HG03066 (cell line): ENCODE measurements around the gene ATP6V1F.

ENCODE experiments used
- ATAC-seq: cut with Tn5 transposase; IDR thresholded peaks from one replicate; pipeline ENCODE4 v1.9.1; 2021; ENCODE audit warnings: low read depth; ENCODE audit not compliant: unreplicated experiment

ATP6V1F gene

DNA sequence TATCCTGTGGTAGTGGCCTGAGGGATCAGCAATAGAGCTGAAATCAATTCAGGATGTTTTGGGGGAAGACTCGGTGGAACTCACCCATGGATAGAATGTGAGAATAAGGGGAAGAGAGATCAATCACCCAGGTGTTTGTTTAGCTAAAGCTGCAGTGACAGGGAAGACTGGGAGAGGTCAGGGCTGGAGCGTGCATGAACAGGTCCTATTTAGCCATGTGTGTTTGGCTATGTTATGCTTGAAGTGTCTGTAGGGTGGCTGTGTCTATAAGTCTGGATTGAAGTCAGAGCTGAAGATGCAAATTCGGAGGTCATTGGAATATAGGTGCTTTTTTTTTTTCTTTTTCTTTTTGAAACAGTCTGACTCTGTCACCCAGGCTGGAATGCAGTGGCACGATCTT lies 4.6 kb downstream of the ATP6V1F start:
- no peak for ATAC-seq

- ATAC-seq = no peak
Observed at GRCh38 chr7:128867842-128868623, 5.4 kb downstream of the ATP6V1F start.

DNA sequence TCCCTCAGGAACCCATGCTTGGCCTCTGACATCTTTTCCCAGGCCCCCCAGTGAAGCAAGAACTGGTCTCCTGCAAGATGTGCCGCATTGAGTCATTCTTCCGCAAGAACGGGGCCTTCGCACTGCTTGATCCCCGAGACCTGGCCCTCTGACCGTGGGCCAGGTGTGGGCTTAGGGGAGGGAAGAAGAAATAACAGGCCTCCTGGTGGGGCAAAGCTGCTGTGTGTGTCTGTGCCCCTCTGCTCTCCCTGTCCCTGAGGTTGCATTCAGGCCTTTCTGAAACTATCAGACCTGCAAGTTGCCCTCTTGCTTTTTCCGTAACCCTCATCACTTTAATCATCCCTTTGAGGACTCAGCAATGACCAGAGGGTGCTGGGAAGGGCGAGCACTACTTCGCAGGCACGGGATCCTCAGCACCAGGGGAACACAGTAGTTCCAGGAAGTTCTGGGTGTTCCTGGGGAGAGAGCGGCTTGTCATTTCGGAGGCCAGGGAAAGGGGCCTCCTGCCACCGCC lies 6.0 kb downstream of the ATP6V1F start:
- ATAC-seq = no peak

DNA sequence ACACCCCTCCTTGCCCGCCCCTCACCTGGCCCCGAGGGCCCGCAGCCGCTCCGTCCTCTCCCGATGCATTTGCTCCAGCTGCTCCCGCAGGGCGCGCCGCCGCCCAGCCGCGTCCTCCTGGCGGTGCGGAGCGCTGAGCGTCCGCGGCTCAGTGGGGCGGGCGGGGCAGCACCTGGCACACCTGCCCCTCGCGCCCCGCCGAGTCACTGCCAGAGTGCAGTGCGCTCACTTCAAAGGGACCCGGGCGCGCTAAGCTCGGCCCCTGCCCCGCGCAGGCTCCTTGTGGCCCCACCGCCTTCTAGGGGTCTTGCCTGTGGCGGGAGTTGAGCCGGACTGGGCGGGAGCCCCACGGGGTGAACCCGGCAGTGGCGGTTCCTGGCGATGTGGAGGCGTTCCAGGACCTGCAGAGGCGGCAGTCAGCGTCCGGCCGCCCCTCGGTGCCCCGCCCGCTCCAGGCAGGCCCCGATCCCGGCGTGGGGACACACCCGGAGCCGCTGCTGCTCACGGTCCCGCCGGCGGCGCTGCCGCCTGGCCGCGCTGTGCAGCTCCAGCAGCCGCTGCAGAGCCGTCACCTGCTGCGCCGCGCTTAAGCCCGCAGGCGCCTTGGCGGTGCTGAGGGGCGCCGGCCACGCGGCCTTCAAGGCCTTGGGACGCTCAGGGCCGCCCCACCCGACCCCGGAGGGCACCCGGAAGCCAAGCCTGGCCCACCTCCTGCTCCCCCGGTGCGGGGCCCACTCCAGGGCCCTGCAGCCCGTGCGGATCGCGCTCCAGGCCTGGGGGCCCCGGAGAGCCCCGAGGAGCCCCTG lies 6.7 kb downstream of the ATP6V1F start:
- peak; percentile 64 for ATAC-seq

DNA sequence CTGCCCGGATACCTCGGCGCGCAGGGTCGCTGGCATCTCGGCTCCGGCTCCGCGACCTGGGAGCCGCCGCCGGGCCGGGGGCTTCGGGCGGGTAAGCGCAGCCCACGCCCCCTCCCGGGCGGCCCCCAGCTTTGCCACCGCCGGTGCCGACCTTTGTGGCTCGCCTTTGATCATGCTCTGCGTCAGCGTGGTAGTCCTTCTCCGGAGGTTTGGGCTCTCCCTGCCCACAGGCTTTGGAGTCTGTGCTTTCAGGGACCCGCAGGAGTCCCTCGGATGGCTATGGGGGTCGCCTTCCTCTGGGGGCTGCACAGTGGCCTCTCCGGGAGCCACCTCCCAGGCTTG lies 7.3 kb downstream of the ATP6V1F start:
- peak; percentile 12 for ATAC-seq

GRCh38 chr7:128871050-128871449 lies 8.4 kb downstream of the ATP6V1F start:
- ATAC-seq = no peak

GRCh38 chr7:128872394-128872824 lies 9.8 kb downstream of the ATP6V1F start:
- no peak for ATAC-seq

DNA sequence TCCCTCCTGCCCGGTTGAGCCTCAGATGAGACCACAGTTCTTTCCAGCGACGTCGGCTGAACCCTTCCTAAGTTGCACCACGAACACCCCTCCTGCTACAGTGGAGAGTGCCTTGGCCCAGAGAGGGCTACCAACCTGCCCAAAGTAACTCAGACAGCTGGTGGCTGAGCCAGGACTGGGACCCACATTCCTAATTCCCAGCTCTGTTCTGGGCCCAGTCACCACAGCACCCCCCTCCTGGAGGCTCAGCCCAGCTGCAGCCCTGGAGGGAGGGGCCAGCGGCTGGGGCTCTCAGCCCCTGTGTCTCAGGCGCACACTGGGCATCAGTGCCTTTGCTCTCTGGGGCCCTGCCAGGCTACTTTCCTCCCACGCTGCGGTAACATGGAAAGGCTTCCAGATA lies 10.6 kb downstream of the ATP6V1F start:
- ATAC-seq = no peak

- ATAC-seq = no peak
Observed at GRCh38 chr7:128874140-128875031, 11.7 kb downstream of the ATP6V1F start.

DNA sequence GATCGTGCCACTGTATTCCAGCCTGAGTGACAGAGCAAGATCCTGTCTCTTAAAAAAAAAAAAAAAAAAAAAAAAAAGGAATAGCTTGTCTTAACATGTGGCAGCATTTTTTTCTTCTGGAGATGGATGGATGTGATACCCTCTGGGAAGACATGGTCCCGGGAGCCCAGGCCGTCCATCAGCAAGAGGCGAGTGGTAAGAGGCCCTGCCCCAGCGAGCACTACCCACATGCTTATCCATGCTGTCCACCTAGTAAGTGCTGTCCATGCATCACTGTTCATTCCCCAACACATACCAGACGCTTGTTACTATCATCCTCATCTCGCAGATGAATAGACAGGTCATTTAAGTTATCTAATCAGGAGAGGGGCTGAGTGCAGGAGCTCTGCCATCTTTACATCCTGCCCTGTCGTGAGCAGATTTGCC lies 12.9 kb downstream of the ATP6V1F start:
- ATAC-seq = no peak

GRCh38 chr7:128876127-128876526 lies 13.5 kb downstream of the ATP6V1F start:
- ATAC-seq = no peak

GRCh38 chr7:128876586-128876977 lies 13.9 kb downstream of the ATP6V1F start:
- no peak for ATAC-seq

GRCh38 chr7:128876978-128877755 lies 14.5 kb downstream of the ATP6V1F start:
- no peak for ATAC-seq

- no peak for ATAC-seq
Observed at GRCh38 chr7:128877756-128878120, 15.1 kb downstream of the ATP6V1F start.

- no peak for ATAC-seq
Observed at GRCh38 chr7:128878226-128879105, 15.8 kb downstream of the ATP6V1F start.

DNA sequence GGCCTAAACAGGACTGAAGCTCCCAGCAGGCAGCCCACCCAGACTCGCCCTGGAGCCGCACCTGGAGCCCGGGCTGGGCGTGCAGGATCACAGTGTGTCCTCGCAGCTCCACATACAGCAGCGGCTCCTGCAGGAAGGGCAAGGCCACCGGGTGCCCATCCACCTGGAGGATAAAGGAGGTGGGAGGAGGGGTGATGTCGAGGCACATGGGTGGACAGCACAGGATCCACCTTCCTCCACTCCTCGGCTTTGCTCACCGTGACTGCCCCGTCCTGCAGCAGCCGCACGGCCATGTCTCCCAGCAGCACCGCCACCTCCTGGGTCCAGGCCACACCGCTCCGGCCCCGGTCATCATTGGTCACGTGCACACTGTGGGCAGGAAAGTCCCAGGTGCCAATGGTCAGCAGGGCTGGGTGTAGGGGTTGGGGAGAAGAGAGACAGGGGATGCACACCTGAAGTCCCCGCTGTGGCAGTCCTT lies 16.8 kb downstream of the ATP6V1F start:
- no peak for ATAC-seq

DNA sequence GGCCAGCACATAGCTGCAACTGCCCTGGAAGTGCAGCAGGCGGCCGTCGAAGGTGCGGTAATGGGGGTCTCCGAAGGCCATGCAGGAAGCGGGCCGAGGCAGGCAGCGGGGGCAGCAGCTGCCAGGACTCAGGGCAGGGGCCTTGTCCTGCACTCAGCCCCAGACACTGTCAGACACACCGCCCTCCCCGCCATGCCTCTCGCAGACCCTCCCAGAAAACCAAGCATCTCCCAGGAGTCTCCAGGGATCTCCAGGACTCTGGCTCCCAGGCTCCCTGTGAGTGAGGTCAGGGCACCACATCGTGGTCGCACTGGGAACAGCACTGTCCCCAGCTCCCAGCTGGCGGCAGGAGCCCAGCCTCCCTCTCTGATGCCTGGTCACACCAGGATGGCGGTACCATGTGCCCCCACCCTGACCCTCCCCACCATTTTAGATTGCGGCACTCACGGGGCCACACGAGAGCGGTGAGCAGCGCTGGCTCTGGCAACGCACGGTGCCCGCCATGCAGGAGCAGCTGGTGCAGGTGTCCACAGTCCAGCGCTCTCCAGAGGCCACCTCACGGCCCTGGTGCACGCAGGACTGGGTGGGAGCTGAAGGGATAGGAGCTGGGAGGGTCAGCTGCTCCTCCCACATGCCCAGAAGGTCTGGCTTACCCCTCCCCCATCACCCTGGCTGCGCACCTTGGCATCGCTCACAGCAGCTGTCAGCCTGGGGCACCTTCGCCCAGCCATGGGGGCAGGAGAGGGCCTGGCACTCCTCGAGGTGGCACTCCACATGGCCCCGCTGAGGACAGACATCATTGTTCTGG lies 17.5 kb downstream of the ATP6V1F start:
- no peak for ATAC-seq

- no peak for ATAC-seq
Observed at GRCh38 chr7:128880791-128881457, 18.3 kb downstream of the ATP6V1F start.
